ENCODE measurements around the gene GLI2.

GRCh38 chr2:120748741-120749140 lies 13.1 kb downstream of the GLI2 start:
- TF ChIP-seq CTCF (conservative IDR thresholded peaks at IDR 0.05; ENCODE audit: low read length): no peak
- TF ChIP-seq EZH2phosphoT487 (IDR thresholded peaks at IDR 0.05; ENCODE audit: borderline replicate concordance, low read depth, low read length): no peak
